Activated CD4-positive, CD25-positive, alpha-beta regulatory T cell treated with anti-CD3 and anti-CD28 coated beads, Interleukin-2, amount 50 U/mL, for 16 hours (primary cell): ENCODE data around the gene TRAPPC2L.
"Not testable (repeated sequence)": the region's sequence is repeated elsewhere in the genome, so short reads cannot be mapped to it uniquely, and the experiment has no call there.

Experiments used
- DNase-seq: peaks from one replicate; pipeline ENCODE4 v3.0.0-alpha.2; 2020; ENCODE audit warnings: low read depth, low spot score

The TRAPPC2L gene

DNA sequence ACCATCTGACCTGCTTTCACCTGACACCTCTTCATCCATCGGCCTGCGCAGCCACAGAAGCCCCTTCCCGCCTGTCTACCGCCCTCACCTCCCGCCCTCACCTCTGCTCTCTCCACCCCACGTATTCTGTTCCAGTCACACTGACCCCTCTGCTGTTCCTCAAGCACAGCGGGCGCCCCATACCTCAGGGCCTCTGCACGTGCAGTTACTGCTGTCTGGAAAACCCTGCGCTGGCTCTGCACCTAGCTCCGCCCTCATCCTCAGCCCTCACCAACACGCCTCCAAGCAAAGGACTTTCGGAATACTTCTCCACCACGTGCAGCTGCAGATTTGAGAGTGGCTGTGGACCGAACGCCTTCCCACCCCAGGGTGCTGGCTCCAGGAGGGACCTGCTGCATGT lies 34.2 kb downstream of the TRAPPC2L start:
- DNase-seq: no peak

DNA sequence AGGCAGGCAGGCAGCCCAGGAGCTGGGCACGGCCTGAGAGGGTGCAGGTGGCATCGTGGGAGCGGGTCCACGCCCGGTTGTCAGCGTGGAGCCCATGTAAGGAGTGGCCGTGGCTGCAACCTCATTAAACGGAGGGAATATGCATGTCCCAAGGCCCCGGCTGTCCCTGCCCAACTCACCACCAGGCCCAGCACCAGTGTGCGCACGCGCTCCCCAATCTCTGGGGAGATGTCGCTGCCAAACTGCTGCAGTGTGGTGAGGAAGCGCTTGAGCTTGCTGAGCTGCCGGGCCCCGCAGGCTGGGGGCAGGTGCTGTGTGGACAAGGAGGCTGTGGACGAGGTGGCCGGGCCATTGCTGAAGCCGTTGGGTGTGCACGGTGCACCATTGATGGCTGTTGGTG lies 35.1 kb downstream of the TRAPPC2L start:
- no peak for DNase-seq

DNA sequence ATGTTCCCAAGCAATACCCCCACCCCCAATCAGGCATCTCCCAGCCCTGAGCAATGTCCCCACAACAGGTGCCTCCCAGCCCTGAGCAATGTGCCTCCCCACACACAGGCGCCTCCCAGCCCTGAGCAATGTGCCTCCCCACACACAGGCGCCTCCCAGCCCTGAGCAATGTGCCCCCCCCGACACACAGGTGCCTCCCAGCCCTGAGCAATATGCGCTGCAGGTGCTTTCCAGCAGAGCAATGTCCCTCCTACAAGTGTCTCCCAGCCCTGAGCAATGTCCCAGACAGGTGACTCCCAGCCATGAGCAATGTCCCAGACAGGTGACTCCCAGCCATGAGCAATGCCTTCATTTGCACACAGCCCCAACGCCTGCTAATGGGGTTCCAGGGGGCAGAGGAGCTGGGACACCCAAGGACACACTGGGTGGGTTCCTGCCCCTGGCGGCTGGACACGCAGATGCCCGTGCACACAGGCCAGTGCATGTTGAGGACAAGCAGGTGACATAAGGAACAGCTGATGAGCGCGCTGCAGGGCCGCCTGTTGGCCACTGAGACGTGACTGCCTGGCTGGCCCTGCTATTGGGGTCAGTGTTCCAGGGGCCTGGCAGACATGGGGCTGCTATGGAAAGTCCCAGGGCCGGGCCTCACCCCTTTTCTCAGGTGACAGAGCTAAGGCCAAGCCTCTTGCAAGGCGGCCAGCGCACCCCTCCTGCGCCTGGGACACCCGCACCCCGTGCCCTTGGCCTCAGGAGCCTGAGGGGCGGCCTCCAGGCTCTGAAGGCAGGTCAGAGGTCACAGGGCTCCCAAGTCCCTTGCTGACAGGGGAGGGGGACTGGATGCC lies 36.4 kb downstream of the TRAPPC2L start:
- no peak for DNase-seq

DNA sequence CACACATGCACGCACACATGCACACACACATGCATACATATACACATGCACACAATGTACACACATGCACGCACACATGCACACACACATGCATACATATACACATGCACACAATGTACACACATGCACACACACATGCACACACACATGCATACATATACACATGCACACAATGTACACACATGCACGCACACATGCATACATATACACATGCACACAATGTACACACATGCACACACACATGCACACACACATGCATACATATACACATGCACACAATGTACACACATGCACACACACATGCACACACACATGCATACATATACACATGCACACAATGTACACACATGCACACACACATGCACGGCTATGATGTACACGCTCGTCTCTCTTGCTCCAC lies 37.3 kb downstream of the TRAPPC2L start:
- DNase-seq: not testable (repeated sequence)

DNA sequence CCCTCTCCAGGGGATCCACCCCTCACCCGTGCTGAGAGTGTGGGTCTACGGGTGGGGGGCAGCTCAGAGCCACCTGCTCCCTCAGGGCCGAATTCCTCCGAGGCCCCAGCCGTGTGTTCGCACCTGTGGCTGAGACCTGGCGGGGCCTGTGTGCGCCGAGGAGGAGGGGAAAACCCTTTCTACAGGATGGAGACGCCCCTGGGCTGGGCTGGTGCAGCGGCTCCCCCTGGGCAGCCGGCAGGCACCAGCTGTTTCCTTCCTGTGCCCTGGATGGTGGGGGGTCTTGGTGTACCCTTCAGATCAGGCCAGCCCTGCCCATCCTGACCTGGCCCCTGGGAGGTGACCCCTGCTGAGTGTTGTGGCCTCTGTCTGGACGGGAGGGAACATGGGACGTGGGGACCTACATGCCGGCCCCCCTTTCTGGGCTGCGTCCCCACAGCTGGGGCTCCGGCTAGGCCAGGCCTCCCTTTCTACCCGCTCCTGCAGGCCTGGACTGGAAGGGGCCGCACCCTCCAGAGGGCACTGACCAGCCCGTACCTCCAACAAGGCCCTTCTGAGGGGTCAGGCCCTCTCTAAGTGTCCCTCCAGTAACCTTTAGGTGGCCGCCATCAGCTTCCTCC lies 37.9 kb downstream of the TRAPPC2L start:
- no peak for DNase-seq

DNA sequence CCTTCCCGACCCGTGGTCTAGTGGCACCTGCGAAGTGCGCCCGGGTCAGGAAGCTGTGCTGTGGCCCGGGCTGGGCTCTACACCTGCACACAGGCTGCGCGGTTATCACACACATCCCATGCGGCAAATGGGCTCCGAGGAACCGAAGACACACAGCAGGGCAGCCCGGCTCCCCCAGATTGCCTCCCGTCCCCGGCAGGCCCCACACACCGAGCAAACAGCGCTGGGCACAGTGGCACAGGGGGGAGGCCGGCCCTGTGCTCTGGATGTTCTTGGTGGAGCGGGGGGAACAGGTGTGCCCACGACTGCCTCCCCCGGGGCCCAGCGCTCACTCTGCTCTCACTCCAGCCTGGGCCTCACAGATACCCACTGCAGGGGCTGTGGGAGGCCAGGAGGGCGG lies 38.4 kb downstream of the TRAPPC2L start:
- no peak for DNase-seq

DNA sequence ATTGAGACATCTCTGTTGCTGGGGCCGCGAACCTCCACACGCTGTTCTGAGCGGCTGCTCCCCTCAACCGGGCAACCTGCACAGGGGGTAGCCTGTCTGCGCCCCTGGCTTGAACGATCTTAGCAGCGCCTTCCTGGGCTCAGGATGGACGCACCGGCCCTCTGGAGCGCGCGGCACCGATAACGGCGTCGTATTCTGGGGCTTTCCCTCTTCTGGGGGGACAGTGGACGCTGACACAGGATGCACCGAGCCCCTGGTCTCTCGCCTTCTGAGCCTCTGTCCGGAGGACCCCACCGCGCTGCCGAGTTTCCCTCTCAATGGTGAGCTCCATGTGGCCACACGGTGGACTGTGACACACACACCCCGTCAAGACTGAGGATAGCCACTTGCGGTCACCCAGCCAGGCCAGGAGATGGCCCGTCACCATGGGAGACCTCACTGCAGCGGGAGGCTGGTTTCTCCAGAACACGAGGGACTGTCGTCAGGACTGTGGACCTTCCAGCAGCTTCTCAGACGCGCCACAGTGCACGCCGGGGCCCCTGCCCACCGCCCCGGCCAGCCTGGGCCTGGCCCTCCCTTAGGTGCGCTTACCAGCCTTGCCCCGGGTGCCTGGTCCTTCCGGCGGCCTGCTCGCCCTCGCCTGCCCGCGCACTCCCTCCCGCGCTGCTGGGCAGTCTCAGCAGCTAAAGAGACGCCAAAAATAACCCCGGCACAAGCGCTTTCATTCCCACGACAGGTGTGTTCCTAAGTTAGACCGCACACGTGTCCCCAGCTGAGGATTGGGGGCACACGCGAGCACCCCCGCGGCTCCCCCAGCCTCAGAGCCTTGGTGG lies 39.5 kb downstream of the TRAPPC2L start:
- no peak for DNase-seq

DNA sequence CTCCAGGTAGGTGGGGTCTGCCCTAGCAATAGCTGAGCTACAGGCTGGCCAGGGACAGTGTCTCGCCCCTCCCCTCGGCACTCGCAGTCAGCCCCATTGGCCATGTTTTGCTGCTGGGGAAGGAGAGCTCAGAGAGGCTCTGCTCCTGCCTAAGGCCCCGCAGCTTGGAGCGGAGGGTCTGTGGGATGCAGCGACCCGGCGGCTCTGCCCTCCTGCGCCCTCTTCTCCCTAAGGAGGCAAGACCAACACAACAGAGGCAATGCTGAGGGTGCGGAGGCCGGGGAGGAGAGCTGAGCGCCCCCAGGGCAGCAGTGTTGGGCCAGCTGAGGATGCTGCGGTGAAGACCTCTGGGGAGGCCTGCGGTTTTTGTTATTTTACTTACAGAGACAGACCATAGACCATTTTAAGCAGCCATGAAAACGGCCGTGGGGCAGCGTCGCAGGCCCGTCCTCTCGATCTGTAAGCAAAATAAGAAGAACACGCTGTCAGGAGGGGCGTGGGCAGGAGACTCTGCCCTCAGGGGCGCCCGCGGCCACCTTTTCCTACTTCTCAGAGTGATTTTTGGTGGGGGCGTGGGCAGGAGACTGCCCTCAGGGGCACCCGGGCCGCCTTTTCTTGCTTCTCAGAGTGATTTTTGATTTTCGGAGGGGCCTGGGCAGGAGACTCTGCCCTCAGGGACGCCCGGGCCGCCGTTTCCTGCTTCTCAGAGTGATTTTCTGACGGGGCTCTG lies 40.9 kb downstream of the TRAPPC2L start:
- no peak for DNase-seq

DNA sequence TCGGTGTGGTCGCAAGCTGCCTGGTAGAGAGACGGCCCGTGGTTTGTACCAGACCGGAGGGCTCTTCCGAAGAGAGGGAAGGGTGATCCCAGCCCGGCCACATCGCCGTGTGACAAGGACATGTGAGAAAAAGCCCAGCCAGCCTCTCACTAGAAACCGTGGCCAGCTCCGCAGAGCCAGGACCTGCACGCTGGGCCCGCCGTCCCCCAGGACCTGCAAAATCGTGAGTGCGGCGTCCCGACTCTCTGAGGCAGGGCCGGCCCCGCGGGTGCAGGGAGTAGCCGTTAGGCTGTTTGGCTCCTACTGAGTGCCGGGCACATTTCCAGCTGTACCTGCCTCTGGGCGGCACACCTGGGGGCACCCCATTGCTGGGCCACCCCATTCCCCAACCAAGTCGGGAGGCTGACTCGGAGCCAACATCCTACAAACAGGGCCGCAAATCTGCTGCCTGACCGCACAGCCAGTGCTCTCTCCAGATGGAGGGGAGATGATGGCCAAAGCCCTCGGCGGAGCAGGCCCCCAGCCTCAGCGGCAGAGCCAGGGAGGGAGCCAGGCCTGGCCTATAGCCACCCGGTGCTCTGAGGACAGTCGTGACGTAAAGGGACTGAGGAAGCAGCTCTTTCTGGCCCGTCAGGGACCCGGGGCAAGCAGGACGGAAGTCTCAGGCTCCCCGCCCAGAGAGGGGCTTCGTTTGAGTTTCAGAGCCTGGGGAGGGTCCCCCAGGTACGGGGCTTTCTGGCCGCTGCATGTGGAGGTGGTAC lies 43.2 kb downstream of the TRAPPC2L start:
- DNase-seq: no peak

DNA sequence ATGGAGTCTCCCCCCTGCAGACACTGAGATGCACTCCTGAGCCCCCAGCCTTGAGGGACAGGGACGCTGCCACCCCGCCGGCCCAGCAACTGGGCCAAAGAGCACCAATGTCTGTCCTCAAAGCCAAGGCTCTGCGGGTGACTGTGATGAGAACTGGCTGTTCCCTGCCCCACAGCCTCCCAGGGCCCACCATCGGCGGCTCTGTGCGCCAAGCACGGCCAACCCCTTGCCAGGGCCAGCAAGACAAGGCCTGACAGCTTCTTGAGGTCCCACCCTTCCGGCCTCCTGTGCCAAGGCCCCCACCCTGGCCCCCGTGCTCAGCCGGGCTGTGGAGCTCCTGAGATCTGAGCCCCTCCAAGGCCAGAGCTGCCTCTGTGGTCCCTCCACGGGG lies 43.7 kb downstream of the TRAPPC2L start:
- DNase-seq: no peak

DNA sequence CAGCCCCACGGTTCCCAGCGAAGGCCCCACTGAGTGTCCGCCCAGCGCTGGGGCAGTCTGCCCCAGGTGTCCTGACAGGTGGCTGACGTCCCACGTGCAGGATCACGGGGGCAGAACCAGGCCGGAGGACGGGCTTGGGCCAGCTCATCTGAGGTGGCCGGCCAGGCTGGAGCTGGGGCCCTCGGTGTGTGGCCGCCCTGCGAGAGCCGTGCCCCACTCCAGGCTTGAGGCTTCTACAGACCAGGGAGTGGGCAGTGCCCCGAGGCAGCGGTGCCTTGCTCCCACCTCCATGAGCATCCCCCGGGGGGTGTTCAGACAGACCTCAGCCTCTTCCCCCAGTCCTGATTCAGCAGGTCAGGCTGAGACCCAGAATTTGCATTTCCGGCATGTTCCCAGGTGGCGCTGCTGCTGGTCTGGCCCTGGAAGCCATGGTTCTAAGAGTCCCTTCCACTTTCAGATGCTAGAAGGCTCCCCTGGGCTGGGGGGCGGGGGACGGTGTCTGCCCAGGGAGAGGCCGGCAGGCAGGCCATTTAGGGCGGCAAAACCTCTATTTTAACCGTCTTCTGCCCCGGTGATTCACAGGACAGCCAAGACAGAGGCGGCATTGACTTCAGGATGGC lies 44.9 kb downstream of the TRAPPC2L start:
- no peak for DNase-seq

DNA sequence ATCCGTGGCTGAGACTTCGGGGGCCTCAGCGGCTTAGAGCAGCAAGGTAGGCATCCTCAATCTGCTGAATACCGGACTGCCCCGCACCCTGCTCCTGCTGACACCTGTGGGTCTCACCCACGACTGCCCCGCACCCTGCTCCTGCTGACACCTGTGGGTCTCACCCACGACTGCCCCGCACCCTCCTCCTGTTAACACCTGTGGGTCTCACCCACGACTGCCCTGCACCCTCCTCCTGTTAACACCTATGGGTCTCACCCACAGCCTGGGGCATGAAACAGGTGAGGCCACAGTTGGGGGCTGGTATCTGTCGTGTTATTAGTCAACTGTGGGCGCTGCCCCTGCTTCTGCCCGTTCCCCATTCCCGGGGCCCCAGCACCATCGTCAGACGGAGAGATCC lies 45.8 kb downstream of the TRAPPC2L start:
- DNase-seq: no peak

DNA sequence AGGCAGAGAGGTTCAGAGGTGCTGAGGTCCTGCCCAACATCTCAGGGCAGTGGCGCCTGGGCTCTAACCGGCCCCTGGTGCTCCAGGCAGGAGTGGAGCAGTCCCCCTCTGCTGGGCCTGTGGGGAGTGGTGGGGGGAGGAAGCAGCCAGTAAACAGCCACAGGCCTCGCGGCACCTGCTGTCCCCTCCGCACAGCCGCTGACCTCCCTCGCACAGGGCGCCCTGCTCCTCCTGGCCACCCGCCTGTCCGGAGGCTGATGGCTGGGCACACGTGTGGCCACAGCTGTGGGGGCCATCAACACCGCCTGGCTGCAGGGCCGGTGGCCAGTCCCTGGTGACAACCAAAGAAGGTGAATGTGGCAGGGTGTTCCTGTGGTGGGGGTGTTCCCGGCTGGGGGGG lies 46.3 kb downstream of the TRAPPC2L start:
- no peak for DNase-seq

DNA sequence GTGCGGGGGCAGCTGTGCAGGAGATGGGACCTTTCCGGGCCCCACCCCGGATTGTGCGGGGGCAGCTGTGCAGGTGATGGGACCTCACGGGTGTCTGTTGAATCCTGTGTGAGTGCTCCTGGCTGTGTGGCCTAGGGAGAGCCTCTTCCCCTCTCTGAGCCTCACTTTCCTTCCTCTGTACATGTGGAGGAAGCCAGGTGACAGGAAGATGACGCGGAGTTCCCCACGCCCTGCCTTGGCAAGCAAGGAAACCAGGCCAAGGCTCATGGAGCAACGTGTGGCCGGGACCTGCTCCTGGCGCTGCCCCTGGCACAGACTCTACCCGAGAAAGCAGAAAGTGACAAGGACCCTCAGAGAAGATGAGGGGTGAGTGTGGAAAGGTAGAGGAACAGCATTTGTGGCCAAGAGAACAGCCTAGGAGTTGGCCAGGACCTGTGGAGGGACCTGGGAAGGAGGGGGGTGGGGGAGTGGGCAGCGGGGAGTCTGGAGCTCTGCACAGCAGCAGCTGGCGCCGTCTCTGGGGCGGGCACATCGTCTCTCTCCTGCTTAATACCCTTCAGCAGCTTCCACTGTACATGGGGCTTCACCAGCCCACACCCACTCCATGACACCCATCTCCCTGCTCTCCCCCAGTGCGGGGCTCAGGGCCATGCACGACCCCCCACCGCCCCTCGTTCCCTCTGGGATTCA lies 47.9 kb downstream of the TRAPPC2L start:
- DNase-seq: no peak

DNA sequence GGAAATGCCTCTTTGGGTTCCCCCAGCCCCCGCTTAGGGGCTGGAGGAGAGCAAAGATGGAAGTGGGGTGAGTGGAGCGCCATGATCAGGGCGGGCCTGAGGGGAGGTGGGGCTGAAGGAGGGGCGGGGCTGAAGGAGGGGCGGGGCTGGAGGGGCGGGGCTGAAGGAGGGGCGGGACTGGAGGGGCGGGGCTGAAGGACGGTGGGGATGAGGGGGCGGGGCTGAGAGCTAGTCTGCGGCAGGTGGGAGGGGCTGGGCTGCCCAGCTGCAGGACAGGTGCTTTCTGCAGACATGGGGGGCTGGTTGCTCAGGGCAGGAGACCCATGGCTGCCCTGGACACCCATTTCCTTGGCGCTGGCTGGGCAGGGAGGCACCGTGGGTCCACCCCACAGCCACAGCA lies 48.6 kb downstream of the TRAPPC2L start:
- DNase-seq: no peak

DNA sequence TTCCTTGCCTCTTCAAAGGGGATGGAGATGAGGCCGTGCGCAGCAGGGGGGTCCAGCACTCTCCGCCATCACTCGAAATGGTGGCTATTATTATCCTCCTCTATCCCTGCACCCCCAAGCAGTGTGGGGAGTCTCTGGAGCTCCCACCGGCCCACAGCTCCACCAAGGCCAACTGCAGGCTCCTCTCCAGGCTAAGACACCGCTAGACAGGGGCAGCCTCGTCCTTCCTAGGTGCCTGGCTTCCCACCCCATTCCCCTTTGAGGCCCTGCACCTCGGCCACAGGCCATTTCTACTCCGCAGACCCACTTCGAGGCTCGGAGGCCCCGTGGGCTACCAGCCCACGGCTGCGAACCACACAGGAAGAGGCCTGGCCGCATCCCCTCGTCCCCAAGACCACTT lies 49.1 kb downstream of the TRAPPC2L start:
- no peak for DNase-seq

DNA sequence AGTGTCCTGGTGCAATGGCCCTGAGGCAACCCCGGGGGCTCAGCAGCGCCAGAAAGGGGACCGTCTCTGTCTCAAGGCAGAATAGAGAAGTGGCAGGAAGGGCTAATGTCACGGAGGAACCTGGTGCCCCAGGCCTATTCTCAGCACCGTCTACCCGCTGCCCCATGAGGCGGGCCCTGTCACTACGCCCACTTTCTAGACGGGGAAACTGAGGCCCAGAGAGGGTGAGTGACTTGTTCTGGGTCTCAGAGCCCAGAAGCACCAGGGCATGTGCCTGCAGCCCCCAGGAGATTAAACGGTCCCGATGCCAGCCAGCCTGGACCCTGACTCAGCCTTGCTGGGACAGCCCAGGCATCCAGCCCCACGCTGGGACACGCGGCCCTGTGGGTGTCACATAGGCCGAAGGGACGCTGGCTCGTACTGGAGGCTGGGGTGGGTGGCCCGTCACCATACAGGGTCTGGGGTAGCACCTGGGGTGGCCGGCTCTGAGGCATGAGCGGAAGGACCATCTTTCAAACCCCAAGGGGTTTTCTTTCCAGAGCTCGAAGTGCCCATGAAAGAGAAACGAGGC lies 49.7 kb downstream of the TRAPPC2L start:
- DNase-seq: no peak

DNA sequence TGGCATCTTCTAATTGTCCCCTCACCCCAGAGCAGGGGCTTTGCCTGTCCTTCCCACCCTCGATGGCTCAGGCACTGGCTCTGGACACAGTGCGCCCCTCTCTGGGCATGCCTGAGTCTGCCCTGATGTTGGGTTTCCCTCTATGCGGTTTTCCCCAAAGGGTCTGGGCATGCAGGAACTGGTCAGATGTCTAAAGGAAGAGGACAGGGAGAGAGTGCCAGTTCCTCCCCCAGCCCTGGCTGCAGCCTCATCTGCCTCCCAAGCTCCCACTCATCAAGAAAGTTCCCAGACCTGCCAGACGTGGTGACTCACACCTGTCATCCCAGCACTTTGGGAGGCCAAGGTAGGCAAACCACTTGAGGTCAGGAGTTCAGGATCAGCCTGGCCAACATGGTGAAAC lies 50.8 kb downstream of the TRAPPC2L start:
- no peak for DNase-seq

DNA sequence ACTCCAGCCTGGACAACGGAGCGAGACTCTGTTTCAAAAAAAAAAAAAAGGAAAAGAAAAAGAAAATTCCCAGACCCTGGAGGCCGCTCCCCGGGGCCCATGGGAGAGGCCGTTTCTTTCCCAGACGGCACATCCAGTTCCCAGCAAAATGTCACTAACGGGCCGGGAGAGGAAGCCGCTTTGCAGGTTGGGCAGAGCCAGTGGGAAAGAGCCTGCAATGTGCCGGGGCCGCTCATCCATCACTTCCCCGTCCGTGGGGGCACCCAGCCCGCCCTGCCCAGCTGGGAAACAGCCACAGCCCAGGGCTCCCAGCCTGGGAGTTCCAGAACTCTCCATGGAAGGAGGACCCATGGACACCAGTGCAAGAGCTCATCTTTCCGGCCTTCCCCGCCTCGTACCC lies 51.4 kb downstream of the TRAPPC2L start:
- no peak for DNase-seq
